Measurements from ENCODE around the gene KCNG2. TPM values are rescaled to one million over a fixed set of nuclear protein-coding genes. Genes with fewer than 3 reads are reported as not detected.

The KCNG2 gene
- total and polyA plus RNA-seq, 2 of the 13 experiments (the other 11 are each of a cell fraction or from before 2014, with no cell fraction given): not detected

DNA sequence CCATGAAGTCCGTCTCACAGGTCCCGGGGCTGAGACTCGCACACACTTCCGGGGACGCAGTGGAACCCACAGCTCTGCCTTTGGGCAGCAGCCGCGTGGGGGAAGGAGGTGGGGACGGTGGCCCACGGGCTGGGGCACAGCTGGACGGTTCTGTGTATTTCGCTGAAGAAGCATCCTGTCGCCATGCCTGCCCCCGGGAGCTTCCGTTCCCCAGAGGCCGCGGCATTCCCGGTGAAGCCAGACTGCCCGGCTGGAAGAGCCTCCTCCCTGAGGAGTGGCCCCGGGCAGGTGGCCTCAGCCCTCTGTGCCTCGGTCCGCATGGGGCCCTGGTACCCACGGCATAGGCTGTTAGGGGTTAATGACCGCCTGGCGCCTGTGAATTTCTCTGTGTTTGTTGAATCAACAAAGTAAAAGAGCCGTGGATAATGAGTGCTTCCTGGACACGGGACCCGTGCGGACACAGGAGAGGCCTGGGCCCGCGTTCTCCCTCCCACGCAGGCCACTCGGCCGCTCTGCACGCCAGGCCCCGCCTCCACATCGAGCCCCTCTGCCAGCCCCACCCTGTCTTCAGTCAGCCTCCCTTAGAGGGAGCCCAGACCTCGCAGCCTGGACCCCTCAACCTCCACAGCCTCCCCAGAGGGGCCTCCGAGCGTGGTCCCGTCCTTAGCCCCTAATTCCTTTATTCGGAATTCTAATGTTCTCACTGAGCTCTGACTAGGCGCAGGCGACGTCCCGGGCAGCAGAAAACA lies 51.0 kb downstream of the KCNG2 start:
- WGBS (ENCODE audit: low lambda C conversion rate): 52% methylated on average over 22 of the region's 45 CpGs
- H3K9ac ChIP-seq (ENCODE audit: insufficient read depth, low read depth, low read length): no peak overlapping the region
- FAIRE-seq (no peak), DNase-seq (ENCODE audit: low spot score) (no peak), ATAC-seq (no peak; the same call in 2 of the 3 replicates)
- H2AFZ ChIP-seq (ENCODE audit: low read length): no peak overlapping the region
- peaks cover 30% of the 10 kb centered on the region for H3K4me1 ChIP-seq (ENCODE audit: insufficient read depth, low read length)
- H3K4me2 ChIP-seq (ENCODE audit: low read depth, low read length): peak overlapping the region; percentile 36; the same call in 1 of the 2 replicates
- H4K20me1 ChIP-seq (ENCODE audit: insufficient read depth, low read length): no peaks in the 10 kb centered on the region
- in situ Hi-C loops (cut with HindIII; ENCODE audit: extremely low pct_ligation_motif_present, low pct_unique_long_range_greater_than_20kb): no loop called here
- intact Hi-C loops (cut with micrococcal nuclease; ENCODE audit: unreplicated experiment): no loop called here
- ChIA-PET CTCF (ENCODE audit: low intra/inter-chr PET ratio, low total read pairs) (no interaction called here), POLR2A (no interaction called here)
- TF ChIP-seq, protein P1, sequence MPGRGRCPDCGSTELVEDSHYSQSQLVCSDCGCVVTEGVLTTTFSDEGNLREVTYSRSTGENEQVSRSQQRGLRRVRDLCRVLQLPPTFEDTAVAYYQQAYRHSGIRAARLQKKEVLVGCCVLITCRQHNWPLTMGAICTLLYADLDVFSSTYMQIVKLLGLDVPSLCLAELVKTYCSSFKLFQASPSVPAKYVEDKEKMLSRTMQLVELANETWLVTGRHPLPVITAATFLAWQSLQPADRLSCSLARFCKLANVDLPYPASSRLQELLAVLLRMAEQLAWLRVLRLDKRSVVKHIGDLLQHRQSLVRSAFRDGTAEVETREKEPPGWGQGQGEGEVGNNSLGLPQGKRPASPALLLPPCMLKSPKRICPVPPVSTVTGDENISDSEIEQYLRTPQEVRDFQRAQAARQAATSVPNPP (CRISPR knock-in tag; IDR thresholded peaks at IDR 0.05): no peak
- TF ChIP-seq ZNF839 (CRISPR knock-in tag; IDR thresholded peaks at IDR 0.05; ENCODE audit: borderline replicate concordance): 0 out of 2 replicates have a peak, but pooled peaks have one; percentile 34
- peak; percentile 60 for TF ChIP-seq ZNF652 (CRISPR knock-in tag; IDR thresholded peaks at IDR 0.05; ENCODE audit: borderline replicate concordance, low read depth)
- H3K4me3 ChIP-seq (replicated peaks in 1 of 3; ENCODE audit: insufficient read depth in 1 of 3, low read depth in 2 of 3, low read length in 3 of 3): peak overlapping the region in 1 of 3 experiments; percentile 10; a peak in 1 of 6 replicates
- no peak overlapping the region for H3K27ac ChIP-seq (ENCODE audit: extremely low read length, insufficient read depth, low read length)
- BruUV-seq (replicated peaks): no TSS peak
- H3K79me2 ChIP-seq (ENCODE audit: insufficient read depth, low read length): no peaks in the 10 kb centered on the region
- H3K9me3 ChIP-seq (ENCODE audit: low read length): no peaks in the 10 kb centered on the region
- H3K27me3 ChIP-seq (ENCODE audit: control insufficient read depth in 1 of 2, insufficient read depth in 2 of 2, low read length in 2 of 2): peaks cover 3 to 16% of the 10 kb centered on the region in 2 experiments; a peak in 3 of 5 replicates
- no peaks in the 10 kb centered on the region for H3K36me3 ChIP-seq (replicated peaks in 1 of 2; ENCODE audit: control insufficient read depth in 1 of 2, insufficient read depth in 2 of 2, low read length in 2 of 2)

DNA sequence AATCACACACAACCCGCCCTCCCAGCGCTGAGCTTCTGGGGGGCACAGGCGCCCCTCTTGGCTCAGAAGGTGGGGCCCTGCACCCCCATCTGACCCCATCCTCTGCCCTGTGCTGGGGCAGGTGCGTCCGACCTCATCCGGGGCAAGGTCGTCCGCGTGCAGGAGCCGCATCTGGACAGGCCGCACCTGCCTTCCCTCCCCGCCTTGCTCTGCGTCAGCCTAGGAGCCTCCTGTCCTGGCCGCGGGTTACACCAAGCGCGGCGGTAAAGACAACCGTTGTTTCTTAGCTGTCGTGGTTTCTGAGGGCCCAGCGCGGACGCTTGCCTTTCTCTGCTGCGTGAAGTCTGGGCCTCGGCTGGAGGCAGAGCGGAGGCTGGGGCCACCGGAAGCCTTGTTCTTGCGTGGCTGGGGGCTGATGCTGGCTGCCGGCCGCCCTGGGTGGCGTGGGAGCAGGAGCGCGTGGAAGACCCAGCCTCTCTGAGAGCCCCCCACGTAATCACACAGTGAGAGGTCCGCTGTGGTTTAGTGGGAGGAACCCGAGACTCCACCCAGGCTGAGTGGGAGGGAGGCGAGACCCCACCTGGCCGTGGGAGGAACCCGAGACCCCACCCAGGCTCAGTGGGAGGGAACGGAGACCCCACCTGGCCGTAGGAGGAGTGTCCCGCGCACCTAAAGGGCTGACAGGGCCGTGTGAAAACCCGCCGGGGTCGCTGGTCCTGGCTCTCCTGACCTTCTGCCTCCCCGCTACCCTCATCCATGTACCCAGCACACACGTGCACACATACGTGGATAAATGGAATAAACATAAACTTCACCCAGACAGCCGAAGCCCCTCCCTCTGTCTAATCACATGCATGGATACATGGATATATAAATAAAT lies 51.8 kb downstream of the KCNG2 start:
- H3K27me3 ChIP-seq (ENCODE audit: control insufficient read depth in 1 of 2, insufficient read depth in 2 of 2, low read length in 2 of 2): peaks cover 3 to 16% of the 10 kb centered on the region in 2 experiments; a peak in 3 of 5 replicates
- in situ Hi-C loops (cut with HindIII; ENCODE audit: extremely low pct_ligation_motif_present, low pct_unique_long_range_greater_than_20kb) (no loop called here), intact Hi-C loops (cut with micrococcal nuclease; ENCODE audit: unreplicated experiment) (no loop called here)
- H3K9me3 ChIP-seq (ENCODE audit: low read length): no peaks in the 10 kb centered on the region
- H3K4me1 ChIP-seq (ENCODE audit: insufficient read depth, low read length): peaks cover 34% of the 10 kb centered on the region
- no peak overlapping the region for H3K9ac ChIP-seq (ENCODE audit: insufficient read depth, low read depth, low read length)
- BruUV-seq (replicated peaks): no TSS peak
- FAIRE-seq: no peak
- no peak overlapping the region for H3K27ac ChIP-seq (ENCODE audit: extremely low read length, insufficient read depth, low read length)
- DNase-seq (ENCODE audit: low spot score): no peak
- WGBS (ENCODE audit: low lambda C conversion rate): 73% methylated on average over 22 of the region's 51 CpGs
- no peaks in the 10 kb centered on the region for H3K36me3 ChIP-seq (replicated peaks in 1 of 2; ENCODE audit: control insufficient read depth in 1 of 2, insufficient read depth in 2 of 2, low read length in 2 of 2)
- ChIA-PET CTCF (ENCODE audit: low intra/inter-chr PET ratio, low total read pairs) (no interaction called here), POLR2A (no interaction called here)
- ATAC-seq: no peak
- no peak overlapping the region for H3K4me3 ChIP-seq (replicated peaks in 1 of 3; ENCODE audit: insufficient read depth in 1 of 3, low read depth in 2 of 3, low read length in 3 of 3)
- no peak for TF ChIP-seq EHMT2 (IDR thresholded peaks at IDR 0.05; ENCODE audit: borderline replicate concordance, low read depth, low read length)
- TF ChIP-seq, protein P2, sequence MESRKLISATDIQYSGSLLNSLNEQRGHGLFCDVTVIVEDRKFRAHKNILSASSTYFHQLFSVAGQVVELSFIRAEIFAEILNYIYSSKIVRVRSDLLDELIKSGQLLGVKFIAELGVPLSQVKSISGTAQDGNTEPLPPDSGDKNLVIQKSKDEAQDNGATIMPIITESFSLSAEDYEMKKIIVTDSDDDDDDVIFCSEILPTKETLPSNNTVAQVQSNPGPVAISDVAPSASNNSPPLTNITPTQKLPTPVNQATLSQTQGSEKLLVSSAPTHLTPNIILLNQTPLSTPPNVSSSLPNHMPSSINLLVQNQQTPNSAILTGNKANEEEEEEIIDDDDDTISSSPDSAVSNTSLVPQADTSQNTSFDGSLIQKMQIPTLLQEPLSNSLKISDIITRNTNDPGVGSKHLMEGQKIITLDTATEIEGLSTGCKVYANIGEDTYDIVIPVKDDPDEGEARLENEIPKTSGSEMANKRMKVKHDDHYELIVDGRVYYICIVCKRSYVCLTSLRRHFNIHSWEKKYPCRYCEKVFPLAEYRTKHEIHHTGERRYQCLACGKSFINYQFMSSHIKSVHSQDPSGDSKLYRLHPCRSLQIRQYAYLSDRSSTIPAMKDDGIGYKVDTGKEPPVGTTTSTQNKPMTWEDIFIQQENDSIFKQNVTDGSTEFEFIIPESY (CRISPR knock-in tag; IDR thresholded peaks at IDR 0.05): 0 out of 2 replicates have a peak, but pooled peaks have one; percentile 16
- no peaks in the 10 kb centered on the region for H3K79me2 ChIP-seq (ENCODE audit: insufficient read depth, low read length)
- no peak overlapping the region for H3K4me2 ChIP-seq (ENCODE audit: low read depth, low read length)
- no peak overlapping the region for H2AFZ ChIP-seq (ENCODE audit: low read length)
- H4K20me1 ChIP-seq (ENCODE audit: insufficient read depth, low read length): no peaks in the 10 kb centered on the region

Measured in HepG2 (cell line).